GM18517 (cell line): ENCODE measurements around the gene AKAP6.
A peak's percentile ranks its signal among the peaks of the same experiment; 100 is the strongest.

ENCODE experiments used
- ATAC-seq: cut with Tn5 transposase; IDR thresholded peaks from one replicate; pipeline ENCODE4 v1.9.1; 2021; ENCODE audit warnings: mild to moderate bottlenecking, moderate library complexity; ENCODE audit not compliant: unreplicated experiment

The AKAP6 gene

DNA sequence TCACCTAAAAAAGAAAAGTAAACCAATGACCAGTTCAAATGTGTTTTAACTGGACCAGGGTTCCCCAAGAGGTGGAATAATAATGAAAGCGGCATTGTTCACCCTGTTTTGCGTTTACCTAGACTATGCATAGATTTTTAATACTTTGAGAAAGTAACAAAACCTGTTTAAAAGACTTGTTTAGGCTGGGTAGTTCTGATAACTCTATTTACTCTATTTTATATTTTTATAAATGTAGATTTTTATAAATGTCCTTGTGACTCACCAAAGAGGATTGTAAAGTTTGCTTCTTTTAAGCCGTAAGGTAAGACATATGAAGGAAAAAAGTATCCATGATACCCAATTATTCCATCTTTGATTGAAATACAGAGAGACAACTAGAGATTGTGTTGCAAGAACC is 321.6 kb downstream of the AKAP6 start:
- ATAC-seq = no peak

DNA sequence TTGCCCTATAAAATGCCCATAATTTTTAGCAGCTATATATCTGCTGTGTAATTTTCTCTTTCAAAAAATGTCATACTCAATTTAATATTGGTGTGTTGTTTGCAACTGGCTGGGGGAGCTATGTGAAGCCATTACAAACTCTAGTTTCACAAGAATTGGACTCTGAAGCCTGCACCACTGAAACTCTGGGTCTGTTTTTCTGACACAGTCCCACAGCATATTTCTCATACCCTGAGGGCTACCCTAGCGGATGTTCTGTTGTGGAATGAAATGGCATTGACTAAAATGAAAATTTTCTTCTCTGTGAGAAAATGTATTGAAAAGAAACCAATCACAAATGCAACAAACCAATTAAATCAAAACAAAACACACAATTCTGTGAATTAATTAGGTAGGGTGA is 325.0 kb downstream of the AKAP6 start:
- ATAC-seq = no peak

DNA sequence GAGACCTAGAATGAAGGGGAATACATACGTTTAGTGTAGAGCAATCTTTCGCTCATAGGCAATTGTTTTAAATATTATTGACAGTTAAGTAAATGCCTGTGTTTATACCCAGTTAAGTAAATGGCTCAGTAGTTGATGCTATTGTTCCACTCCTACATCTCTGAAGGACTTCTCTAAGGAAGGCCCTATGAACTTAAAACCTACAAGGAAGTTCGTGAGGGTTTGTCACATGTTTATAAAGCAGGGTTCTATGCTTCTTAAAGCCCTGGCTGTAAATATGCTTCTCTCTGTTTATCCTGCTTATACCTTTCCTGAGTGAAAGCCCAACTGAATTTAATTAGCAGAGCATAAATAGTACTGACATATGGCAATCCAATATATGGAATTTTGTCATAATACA is 327.5 kb downstream of the AKAP6 start:
- no peak for ATAC-seq

DNA sequence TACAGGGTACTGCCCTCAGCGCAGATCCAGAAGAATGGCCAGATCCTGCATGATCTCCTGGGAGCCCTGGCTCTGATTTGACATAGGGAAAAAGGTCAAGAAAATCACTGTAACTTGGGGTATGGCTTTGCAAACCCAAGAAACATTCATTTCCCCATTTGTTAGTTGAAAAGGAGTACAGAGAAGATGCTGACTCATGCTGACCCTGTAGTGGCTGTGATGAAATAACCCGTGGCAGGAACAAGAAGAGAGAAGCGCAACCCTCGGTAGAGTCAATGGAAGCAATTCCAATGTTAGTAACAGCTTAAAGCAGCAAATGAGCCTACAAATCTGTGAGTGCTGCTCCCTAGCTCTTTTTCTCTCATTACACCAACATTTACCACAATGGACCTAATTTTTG is 328.0 kb downstream of the AKAP6 start:
- no peak for ATAC-seq

DNA sequence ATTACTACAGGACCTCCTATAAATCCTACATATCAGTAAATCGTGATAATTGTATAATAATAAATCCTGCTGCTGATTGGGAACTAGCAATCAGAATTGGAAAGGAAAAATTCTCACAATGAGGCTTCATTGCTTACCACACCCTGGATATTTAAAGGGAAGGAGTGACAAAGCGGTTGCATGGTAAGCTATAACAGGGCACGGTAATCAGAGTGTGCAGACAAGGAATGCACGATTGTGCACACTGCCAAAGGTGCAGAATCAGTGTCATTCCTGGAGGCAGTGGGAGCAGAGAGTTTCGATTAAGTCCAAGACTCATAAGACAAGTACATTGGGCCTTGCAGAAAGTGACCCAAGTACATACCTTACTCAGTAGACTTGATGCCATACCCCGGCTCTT is 332.1 kb downstream of the AKAP6 start:
- ATAC-seq = no peak

DNA sequence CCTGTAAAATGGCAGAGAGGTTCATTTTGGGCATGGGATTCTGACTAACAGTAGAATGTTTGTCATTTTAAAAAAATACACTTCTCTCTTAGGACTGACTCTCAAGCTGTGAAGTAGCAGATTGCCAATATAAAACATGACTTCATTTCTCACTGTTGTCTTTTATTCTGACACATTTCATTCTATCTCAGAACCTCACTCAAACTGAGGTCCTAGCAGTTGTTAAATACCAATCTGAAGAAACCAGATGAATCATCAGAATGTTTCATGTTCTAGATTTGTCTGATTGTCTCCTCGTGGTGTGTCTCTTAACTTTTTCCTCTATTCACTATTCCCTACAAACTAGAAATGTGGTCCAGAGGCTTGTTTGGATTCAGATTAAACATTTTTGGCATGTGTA is 333.1 kb downstream of the AKAP6 start:
- no peak for ATAC-seq

DNA sequence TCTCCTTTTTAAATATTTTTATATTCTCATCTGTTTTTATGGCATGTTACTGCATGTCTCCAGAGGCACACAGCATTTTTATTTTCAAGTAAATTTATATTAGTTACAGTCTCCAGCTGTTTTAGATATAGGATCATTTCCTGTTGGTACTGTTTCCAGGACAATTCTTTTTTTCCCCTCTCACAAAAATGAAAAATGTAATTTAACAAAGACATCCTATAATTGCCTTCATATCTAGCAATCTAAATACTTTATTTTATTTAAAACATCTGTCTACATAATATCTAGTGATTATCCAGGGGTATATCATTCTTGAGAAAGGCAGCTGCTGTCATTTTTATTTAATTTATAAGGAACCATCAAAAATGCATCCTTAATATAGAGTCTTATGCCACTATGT is 337.2 kb downstream of the AKAP6 start:
- no peak for ATAC-seq

DNA sequence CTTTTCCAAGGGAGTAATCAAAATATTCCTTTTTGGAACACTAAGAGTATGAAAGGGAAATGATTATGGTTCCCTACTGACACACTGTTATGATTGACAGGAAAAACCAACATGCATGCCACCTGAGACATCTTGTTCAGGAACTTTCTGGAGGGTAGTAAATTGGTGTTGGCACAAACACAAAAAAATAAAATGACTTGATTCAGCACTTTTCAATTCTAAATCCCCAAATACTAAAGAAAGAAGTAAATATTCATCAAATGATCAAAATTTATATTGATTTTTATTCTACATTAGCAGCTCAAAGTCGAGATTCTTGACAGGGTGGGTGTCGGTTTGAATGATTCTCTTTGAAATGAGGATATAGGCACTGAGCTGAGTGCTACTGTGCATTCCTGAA is 338.2 kb downstream of the AKAP6 start:
- ATAC-seq = no peak

DNA sequence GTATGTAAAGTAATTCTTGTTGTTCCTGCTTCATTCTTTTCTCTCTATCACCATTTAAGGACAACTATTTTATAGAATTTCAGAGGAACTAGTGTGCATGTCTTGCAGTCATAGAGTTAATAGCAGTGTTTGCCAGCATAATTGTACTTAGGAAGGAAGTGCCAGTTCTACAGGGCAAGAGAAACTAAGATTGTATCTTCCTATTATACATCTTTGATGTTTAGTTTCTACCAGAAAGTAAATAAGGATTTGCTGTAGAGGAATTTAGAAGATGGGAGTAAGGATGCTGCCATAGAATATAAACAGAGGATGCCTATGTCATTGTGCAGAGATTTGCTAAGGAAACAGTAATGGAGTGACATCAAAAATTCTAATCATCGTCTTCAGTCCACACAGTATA is 338.7 kb downstream of the AKAP6 start:
- ATAC-seq = no peak

DNA sequence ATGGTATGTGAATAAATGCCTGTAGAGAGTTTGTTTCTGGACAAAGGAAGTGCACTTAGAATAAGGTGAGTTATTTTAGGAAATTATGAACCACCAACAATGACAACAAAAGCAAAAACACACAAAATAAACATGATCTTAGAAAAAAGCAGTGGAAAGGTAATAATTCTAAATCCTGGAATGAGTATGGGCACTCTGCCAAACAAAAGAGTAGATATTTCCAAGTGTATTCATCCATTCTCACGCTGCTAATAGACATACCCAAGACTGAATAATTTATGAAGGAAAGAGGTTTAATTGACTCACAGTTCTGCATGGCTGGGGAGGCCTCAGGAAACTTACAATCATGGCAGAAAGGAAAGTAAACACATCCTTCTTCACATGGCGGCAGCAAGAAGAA is 340.3 kb downstream of the AKAP6 start:
- ATAC-seq = no peak

DNA sequence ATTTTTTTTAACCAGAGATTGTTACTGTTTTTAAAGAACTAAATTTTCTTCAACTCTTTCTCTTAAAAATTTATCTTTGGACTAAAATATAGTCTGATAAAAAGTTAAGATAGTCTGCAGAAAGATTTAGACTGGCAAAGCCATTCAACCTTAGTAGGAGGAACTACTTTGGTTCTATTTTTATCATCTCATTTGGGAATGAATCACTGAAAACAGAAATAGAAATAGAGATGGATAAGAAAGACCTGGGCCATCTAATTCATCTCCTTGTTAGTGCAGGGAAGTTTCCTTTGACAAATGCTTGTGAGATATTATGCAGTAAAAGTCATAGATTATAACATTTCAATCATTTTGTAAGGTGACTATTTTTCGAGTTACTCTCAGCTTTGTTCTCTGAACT is 346.3 kb downstream of the AKAP6 start:
- no peak for ATAC-seq

DNA sequence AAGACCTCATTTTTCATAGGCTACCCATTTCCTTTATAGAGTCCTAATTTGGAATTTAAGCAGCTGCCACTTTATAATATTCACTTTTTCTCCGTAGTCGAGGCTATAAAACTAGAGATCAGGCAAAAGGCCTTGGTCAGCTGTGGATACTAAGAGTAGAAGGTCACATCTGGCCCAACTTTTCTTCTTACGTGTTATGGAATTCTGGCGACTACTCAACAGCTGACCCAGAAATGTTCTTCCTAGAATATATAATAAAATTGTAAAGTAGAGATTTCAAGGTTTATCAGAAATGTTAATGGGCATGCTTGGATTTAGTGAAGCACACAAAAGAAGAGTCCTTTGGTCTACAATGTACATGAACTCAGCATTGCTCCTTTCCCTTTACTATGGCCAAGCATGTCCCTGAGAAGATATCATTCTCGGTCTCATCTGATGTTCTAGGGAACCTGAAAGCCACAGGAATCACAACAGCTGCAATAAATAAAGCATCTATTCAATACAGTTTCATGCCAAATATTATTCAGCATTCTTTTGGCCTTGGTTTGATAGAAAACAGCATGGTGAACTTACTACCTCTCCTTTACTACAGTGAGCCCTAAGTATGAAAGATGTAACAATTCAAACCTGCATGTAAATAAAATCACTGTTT is 348.2 kb downstream of the AKAP6 start:
- ATAC-seq = no peak

DNA sequence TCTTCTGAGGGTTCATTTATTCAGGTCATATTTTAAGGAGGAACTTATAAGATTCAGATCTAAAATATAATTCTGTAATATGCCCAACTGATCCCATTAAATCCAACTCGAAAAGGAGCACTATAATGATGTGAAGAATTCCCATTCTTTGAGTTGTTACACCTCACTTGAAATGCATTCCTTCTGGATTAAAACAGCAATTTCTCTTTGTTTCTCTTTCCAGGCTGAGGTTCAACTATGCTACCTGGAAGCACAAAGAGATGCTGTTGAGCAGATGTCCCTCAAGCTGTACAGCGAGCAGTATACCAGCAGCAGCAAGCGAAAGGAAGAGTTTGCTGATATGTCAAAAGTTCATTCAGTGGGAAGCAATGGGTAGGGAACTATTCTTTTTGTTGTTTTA is 349.0 kb downstream of the AKAP6 start:
- ATAC-seq = no peak

DNA sequence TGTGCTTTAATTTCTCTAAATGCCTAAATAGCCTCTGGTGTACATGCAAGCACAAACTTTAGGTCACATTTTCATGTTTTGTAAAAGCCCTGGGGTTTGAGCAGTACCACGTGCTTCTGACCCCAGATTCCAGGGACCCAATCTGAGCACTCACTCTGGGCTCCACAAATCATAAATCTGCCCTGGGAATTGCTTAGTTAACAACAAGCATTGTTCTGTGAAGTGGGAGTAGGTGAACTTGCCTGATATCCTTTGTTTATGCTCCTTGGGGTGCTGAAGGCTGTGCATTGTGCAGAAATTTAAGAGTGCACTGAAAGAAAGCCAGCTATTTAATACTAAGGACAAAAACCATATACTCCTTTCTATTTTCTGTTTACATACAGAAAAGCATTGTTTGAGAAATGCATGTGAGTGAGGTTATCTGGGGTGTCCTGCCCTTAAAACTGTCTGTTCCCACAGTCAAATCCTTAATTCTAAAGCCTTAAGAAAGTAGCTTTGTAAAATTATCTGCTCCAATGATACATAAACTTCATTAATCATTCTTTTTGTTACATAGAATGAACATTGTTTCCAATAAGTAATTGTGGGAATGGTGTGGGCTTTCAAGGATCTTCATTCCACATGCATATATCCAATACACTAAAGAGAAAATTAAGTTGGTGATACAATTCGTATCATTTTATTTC is 351.0 kb downstream of the AKAP6 start:
- no peak for ATAC-seq

DNA sequence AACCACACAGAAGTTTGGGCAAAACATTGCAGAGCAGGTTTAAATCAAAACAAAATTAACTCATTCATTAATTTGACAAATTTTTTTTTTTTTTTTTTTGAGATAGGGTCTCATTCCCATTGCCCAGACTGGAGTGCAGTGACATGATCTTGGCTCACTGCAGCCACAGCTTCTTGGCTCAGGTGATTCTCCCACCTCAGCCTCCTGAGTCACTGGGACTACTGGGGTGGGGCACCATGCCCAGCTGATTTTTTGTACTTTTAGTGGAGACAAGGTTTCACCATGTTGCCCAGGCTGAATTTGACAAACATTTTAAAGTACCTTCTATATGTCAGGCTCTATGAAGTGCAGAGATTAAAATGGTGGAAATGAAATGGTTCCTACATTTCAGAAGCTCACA is 352.5 kb downstream of the AKAP6 start:
- no peak for ATAC-seq

DNA sequence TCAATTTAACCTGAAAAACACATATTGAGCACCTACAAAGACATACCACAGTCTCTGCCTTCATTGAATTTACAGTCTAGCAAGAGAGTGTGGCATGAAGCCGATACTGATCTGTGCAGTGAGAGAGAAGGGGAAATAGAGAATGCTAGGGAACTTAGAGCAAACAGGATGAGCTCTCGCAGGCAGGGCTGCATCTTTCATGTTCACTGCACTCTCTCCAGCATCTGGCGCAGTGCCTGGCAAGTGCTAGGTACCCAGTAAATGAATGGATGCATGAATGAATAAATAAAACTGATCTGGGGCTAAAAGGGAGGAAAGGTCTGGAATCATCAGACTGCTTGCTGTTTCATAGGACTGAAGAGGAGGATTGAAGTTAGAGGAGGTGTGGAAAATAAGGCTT is 353.1 kb downstream of the AKAP6 start:
- ATAC-seq = no peak

DNA sequence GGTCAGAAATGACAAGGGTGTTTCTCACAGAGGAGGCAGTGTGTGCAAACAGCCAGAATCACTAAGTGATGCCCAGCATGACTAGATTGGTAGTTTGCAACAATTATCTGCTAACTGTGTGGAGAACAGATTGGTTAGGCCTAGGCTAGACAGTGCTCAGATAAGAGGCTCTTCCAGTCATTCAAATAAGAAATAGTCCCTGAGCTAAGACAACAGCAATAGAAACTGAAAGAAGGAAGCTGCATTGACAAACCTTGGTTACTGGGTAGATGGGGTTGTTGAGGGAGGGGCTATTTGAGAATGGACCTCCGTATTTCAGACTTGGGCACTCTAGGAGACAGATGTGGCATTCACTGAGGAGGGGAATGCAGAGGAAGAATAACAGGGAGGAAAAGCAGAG is 354.6 kb downstream of the AKAP6 start:
- ATAC-seq = peak; percentile 55

DNA sequence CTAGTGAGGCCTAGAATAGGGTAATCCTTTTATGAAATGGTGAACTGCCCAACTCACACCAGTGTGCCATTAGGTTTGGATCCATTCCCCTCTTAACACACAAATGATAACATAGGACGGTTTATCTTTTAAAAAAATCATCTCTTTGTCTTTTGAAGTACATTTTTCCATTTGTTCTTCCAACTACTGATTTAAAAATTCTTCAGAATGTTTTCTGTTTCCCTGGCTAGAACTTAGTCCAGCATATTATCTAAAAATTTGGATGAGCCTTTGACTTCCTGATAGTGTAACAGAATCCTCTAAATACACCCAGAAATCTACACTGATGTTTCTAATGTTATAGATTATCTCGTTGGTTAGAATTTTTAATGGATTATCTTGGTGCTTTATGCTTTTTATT is 359.8 kb downstream of the AKAP6 start:
- ATAC-seq = no peak

DNA sequence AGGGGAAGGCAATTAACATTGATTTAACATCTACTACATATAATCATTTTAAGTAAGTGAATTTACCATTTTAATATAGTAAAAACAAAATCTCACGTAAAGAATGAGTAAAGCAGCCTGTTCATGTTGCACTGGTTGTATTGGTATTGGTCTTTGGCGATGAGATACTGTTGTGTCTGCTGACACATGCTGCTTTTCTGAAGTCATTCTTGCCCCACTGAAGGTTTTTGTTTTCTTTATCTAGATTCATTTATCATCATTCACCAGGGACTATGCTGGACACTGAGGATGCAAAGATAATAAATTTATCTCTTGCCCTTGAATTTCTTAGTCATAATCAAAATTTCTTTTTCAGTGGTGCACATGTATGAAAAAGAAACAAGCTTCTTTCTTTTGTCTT is 363.3 kb downstream of the AKAP6 start:
- ATAC-seq = no peak

DNA sequence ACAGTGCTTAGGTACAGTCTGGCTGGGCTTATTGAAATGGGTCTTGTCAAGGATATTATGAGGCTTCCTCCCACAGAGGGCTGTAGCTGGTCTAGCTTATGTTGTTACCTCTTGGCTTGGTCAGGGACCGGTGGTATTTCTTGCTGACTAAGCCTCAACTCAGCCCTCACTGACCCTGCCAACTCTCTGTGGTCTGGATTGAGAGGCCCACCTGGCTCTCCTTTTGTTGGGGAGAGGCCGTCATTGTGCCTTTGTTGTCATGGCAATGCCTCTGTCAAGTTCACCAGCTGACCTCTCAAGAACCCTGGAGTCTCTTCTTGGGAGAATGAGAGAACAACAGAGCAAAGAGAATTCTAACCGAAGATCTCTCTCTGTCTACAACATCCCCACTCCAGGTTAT is 364.0 kb downstream of the AKAP6 start:
- ATAC-seq = peak; percentile 51

DNA sequence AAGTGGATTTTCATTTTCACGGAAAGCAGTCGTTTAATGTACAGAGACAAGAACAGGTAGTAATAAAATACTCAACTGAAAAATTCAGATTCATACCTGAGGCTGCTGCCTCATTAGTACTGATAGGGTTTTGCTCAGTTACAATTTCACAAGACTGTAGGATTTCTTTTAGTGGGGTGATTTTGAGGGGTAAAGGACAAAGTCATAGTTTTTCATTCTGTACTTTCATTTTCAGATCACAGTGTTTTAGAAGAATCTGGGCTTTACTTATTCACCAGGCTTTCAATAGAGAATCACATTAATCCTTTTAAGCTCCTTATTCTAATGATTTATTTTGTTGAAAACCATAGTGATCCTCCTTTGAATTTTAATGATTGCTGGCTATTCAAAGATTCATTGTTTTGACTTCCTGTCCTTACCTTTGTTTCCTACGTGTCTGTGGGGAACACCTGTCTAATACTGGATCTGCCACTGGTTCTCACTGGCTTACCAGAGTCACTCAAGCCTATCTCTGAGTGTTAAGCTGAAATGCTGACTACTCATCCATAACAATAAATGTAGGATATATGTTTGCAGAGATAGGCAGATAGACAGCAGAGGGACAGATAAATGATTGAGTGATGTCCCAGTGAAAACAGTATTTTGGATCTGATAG is 365.8 kb downstream of the AKAP6 start:
- ATAC-seq = no peak

DNA sequence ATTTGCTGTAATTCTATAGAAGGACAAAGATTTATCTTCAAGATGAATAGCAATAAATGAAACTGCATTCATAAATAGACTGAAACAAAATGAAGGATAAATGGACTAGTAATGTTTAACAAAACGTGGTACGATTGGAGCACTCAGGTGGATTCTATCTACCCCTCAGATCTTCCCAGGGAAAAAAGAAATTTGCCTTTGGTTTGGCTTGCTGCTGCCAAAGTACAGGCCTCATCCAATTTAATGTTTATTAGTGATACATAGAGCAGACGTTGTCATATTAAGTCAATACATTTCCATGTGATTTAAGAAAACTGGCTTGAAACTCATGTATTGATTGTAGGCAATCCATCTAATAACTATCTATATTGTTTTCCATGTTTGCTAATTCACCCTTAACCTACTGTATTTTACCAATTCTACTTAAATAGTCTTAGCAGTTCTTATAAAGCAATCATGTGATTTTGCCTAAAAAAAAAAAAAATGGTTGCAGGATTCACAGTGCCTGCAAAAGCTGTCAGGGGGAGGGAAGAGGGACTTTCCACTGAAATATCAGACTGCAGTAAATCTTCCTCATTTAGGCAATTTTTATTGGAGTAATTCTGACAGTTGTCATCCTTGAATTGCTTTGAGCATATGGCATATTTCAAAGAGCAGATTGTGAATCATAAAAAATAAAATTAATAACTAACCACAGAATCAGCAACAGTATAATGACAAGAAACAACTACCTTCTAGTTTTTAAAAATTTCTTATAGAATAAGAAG is 367.4 kb downstream of the AKAP6 start:
- ATAC-seq = no peak
